AG04450 (cell line): ENCODE measurements around the gene SLC16A3. TPM values are rescaled to one million over a fixed set of nuclear protein-coding genes. Genes with fewer than 3 reads are reported as not detected.

Source experiments
- CTCF ChIA-PET: fragments of 300-600, 350-600 bp; formaldehyde crosslinking; extraction: SDS; loops from one replicate; lab custom pipeline; 2022; ENCODE audit warnings: antibody characterized with exemption, inconsistent platforms; lab: Charles Lee
- POLR2A ChIA-PET: fragments of 350-600 bp; formaldehyde crosslinking; extraction: SDS; loops from one replicate; lab custom pipeline; 2021; ENCODE audit warnings: antibody characterized with exemption, inconsistent platforms; lab: Yijun Ruan, JAX
- DNase-seq: peaks from one replicate; pipeline ENCODE4 v3.0.0-alpha.2; 2011; ENCODE audit warnings: low read depth, low spot score
- H3K27ac ChIP-seq: one replicate; pipeline ENCODE4 v1.5.1; 2012; ENCODE audit warnings: low read depth, low read length, control low read depth
- H3K27me3 ChIP-seq: one replicate; pipeline ENCODE4 v1.6.0; 2012; ENCODE audit warnings: low read length; ENCODE audit not compliant: control insufficient read depth, insufficient read depth
- H3K4me3 ChIP-seq: 2 replicates; pipeline ENCODE4 v1.5.1; 2011; ENCODE audit warnings: mild to moderate bottlenecking, low read depth, low read length, control low read depth
- H3K9me3 ChIP-seq: 2 replicates; pipeline ENCODE4 v1.5.1; 2012; ENCODE audit warnings: low read length; ENCODE audit not compliant: control insufficient read depth, insufficient read depth
- CTCF ChIP-seq: IDR thresholded peaks from 2 replicates; pipeline ENCODE4 v1.5.1; 2011; ENCODE audit warnings: low read depth, low read length, control low read depth, inconsistent platforms
- polyA plus RNA-seq: library from polyadenylated mRNA; depleted of rRNA; stranded (reverse); fragments of >200 nt; gene quantifications from 2 replicates; pipeline ENCODE4 v1.2.3, GENCODE V29; 2011

The SLC16A3 gene
- polyA plus RNA-seq, 1 experiment: 61.7 TPM

- CTCF ChIA-PET: no interaction called here
- no peak for TF ChIP-seq CTCF
- peak overlapping the region; percentile 43 for H3K27ac ChIP-seq
These were observed 18.5 kb downstream of the SLC16A3 start for GRCh38 chr17:82247182-82247823.

GRCh38 chr17:82247856-82248671 is 19.2 kb downstream of the SLC16A3 start:
- no peak for TF ChIP-seq CTCF
- Histone ChIP-seq H3K27me3 (no peaks in the 10 kb centered on the region), H3K27ac (peak overlapping the region; percentile 39), H3K9me3 (peaks cover 8% of the 10 kb centered on the region; the same call in 1 of the 2 replicates), H3K4me3 (no peak overlapping the region)
- ChIA-PET CTCF (no interaction called here), POLR2A (no interaction called here)
- DNase-seq: no peak

More at GRCh38 chr17:82247182-82247823, 18.5 kb downstream of the SLC16A3 start:
- H3K4me3 ChIP-seq: no peak overlapping the region
- DNase-seq: no peak
- H3K9me3 ChIP-seq: peaks cover 3% of the 10 kb centered on the region; the same call in 1 of the 2 replicates
- no peaks in the 10 kb centered on the region for H3K27me3 ChIP-seq
- POLR2A ChIA-PET: no interaction called here

GRCh38 chr17:82248815-82249674 is 20.2 kb downstream of the SLC16A3 start:
- POLR2A ChIA-PET: no interaction called here
- H3K4me3 ChIP-seq: no peak overlapping the region
- DNase-seq: no peak
- no peak overlapping the region for H3K27ac ChIP-seq
- H3K27me3 ChIP-seq: no peaks in the 10 kb centered on the region
- no peak for TF ChIP-seq CTCF
- CTCF ChIA-PET: no interaction called here
- H3K9me3 ChIP-seq: peaks cover 4% of the 10 kb centered on the region; the same call in 1 of the 2 replicates

GRCh38 chr17:82249896-82250581 is 21.2 kb downstream of the SLC16A3 start:
- Histone ChIP-seq H3K4me3 (no peak overlapping the region), H3K9me3 (peaks cover 12% of the 10 kb centered on the region; the same call in 1 of the 2 replicates), H3K27me3 (no peaks in the 10 kb centered on the region), H3K27ac (no peak overlapping the region)
- ChIA-PET POLR2A (no interaction called here), CTCF (interaction anchor here (0.7 kb wide), 1 partner anchor 305 kb away, joined by 3 read pairs; no protein-coding TSS in a partner anchor)
- TF ChIP-seq CTCF: no peak
- no peak for DNase-seq
